Measurements from ENCODE around the gene HLA-DMB. TPM values are rescaled to one million over a fixed set of nuclear protein-coding genes. Genes with fewer than 3 reads are reported as not detected.
A peak's percentile ranks its signal among the peaks of the same experiment; 100 is the strongest.

HLA-DMB gene
- polyA plus RNA-seq, 1 of the 3 experiments (the other 2 are of a cell fraction): not detected

GRCh38 chr6:32971242-32971580 lies 30.4 kb upstream of the HLA-DMB start:
- peak overlapping the region; percentile 68 to 83 for H3K4me3 ChIP-seq (ENCODE audit: low read depth in 2 of 2, low read length in 1 of 2)
- H3K79me2 ChIP-seq (ENCODE audit: insufficient read depth): peaks cover 76% of the 10 kb centered on the region
- H3K4me2 ChIP-seq: peak overlapping the region; percentile 97
- H3F3A ChIP-seq (replicated peaks; ENCODE audit: insufficient read depth): peaks cover 49% of the 10 kb centered on the region
- H3K36me3 ChIP-seq (replicated peaks in 1 of 2; ENCODE audit: control insufficient read depth in 1 of 2, insufficient read depth in 2 of 2, low read length in 1 of 2): peaks cover 35 to 44% of the 10 kb centered on the region in 2 experiments
- peaks cover 42% of the 10 kb centered on the region for H4K20me1 ChIP-seq (ENCODE audit: insufficient read depth)
- no peaks in the 10 kb centered on the region for H3K9me3 ChIP-seq
- H3K9ac ChIP-seq: peak overlapping the region; percentile 94
- H3K9me2 ChIP-seq: no peaks in the 10 kb centered on the region
- H3K4me1 ChIP-seq (ENCODE audit: control insufficient read depth in 1 of 2, insufficient read depth in 2 of 2, low read depth in 1 of 2, low read length in 1 of 2): peaks cover 21 to 23% of the 10 kb centered on the region in 2 experiments; a peak in 3 of 4 replicates
- 1% methylated on average over 15 of the region's 15 CpGs for WGBS (ENCODE audit: low lambda C conversion rate)
- no peak overlapping the region for H2AFZ ChIP-seq (ENCODE audit: low read depth)
- peak; percentile 93 for TF ChIP-seq YY1 (IDR thresholded peaks at IDR 0.05; ENCODE audit: low read depth)
- TF ChIP-seq JUND (IDR thresholded peaks at IDR 0.05): no peak
- TF ChIP-seq, protein P1, sequence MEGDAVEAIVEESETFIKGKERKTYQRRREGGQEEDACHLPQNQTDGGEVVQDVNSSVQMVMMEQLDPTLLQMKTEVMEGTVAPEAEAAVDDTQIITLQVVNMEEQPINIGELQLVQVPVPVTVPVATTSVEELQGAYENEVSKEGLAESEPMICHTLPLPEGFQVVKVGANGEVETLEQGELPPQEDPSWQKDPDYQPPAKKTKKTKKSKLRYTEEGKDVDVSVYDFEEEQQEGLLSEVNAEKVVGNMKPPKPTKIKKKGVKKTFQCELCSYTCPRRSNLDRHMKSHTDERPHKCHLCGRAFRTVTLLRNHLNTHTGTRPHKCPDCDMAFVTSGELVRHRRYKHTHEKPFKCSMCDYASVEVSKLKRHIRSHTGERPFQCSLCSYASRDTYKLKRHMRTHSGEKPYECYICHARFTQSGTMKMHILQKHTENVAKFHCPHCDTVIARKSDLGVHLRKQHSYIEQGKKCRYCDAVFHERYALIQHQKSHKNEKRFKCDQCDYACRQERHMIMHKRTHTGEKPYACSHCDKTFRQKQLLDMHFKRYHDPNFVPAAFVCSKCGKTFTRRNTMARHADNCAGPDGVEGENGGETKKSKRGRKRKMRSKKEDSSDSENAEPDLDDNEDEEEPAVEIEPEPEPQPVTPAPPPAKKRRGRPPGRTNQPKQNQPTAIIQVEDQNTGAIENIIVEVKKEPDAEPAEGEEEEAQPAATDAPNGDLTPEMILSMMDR (IDR thresholded peaks at IDR 0.05): no peak
- TF ChIP-seq CHD2 (IDR thresholded peaks at IDR 0.05; ENCODE audit: low read length, partially characterized antibody): no peak
- TF ChIP-seq POLR2AphosphoS5 (IDR thresholded peaks at IDR 0.05; ENCODE audit: low read depth, low read length): 0 out of 2 replicates have a peak, but pooled peaks have one; percentile 27
- TF ChIP-seq USF1 (IDR thresholded peaks at IDR 0.05; ENCODE audit: borderline replicate concordance, low read depth): no peak
- no peak for TF ChIP-seq FOXM1 (IDR thresholded peaks at IDR 0.05; ENCODE audit: low read depth)
- TF ChIP-seq MAX (IDR thresholded peaks at IDR 0.05; ENCODE audit: low read depth): no peak
- TF ChIP-seq GABPA (IDR thresholded peaks at IDR 0.05; ENCODE audit: low read depth): no peak
- TF ChIP-seq RFX5 (IDR thresholded peaks at IDR 0.05; ENCODE audit: low read length): no peak
- TF ChIP-seq, protein P2, sequence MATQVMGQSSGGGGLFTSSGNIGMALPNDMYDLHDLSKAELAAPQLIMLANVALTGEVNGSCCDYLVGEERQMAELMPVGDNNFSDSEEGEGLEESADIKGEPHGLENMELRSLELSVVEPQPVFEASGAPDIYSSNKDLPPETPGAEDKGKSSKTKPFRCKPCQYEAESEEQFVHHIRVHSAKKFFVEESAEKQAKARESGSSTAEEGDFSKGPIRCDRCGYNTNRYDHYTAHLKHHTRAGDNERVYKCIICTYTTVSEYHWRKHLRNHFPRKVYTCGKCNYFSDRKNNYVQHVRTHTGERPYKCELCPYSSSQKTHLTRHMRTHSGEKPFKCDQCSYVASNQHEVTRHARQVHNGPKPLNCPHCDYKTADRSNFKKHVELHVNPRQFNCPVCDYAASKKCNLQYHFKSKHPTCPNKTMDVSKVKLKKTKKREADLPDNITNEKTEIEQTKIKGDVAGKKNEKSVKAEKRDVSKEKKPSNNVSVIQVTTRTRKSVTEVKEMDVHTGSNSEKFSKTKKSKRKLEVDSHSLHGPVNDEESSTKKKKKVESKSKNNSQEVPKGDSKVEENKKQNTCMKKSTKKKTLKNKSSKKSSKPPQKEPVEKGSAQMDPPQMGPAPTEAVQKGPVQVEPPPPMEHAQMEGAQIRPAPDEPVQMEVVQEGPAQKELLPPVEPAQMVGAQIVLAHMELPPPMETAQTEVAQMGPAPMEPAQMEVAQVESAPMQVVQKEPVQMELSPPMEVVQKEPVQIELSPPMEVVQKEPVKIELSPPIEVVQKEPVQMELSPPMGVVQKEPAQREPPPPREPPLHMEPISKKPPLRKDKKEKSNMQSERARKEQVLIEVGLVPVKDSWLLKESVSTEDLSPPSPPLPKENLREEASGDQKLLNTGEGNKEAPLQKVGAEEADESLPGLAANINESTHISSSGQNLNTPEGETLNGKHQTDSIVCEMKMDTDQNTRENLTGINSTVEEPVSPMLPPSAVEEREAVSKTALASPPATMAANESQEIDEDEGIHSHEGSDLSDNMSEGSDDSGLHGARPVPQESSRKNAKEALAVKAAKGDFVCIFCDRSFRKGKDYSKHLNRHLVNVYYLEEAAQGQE (IDR thresholded peaks at IDR 0.05; ENCODE audit: low read depth, low read length): no peak
- no peak for TF ChIP-seq GATA2 (CRISPR knock-in tag; IDR thresholded peaks at IDR 0.05)
- ChIA-PET POLR2A (interaction anchor here (0.6 to 4.7 kb wide), 23 partner anchors 9 to 1430 kb away, joined by 3 to 50 read pairs (median 6); partner anchors contain the start of genes ATF6B, ATP6V1G2, B3GALT4 and DDX39B), CTCF (interaction anchor here (0.7 to 12.0 kb wide), 11 partner anchors 13 to 279 kb away, joined by 3 to 203 read pairs (median 7); partner anchors contain the start of genes HLA-DMA and TAP2)
- no peaks in the 10 kb centered on the region for H3K27me3 ChIP-seq (ENCODE audit: insufficient read depth)
- no peak for DNase-seq
- H3K27ac ChIP-seq (ENCODE audit: low read depth in 2 of 2, low read length in 1 of 2): peak overlapping the region; percentile 97 to 99

All from SK-N-SH (cell line).